ENCODE measurements around the gene CREB5.

- TF ChIP-seq, protein P1, sequence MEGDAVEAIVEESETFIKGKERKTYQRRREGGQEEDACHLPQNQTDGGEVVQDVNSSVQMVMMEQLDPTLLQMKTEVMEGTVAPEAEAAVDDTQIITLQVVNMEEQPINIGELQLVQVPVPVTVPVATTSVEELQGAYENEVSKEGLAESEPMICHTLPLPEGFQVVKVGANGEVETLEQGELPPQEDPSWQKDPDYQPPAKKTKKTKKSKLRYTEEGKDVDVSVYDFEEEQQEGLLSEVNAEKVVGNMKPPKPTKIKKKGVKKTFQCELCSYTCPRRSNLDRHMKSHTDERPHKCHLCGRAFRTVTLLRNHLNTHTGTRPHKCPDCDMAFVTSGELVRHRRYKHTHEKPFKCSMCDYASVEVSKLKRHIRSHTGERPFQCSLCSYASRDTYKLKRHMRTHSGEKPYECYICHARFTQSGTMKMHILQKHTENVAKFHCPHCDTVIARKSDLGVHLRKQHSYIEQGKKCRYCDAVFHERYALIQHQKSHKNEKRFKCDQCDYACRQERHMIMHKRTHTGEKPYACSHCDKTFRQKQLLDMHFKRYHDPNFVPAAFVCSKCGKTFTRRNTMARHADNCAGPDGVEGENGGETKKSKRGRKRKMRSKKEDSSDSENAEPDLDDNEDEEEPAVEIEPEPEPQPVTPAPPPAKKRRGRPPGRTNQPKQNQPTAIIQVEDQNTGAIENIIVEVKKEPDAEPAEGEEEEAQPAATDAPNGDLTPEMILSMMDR (IDR thresholded peaks at IDR 0.05 in 2 of 3, conservative IDR thresholded peaks at IDR 0.05 in 1 of 3; ENCODE audit: borderline replicate concordance in 1 of 3, insufficient read depth in 1 of 3, low read depth in 2 of 3, low read length in 2 of 3) = no peak
- TF ChIP-seq EZH2 (IDR thresholded peaks at IDR 0.05) (no peak), POLR2AphosphoS5 (IDR thresholded peaks at IDR 0.05; ENCODE audit: low read depth, low read length) (no peak), CBX3 (IDR thresholded peaks at IDR 0.05; ENCODE audit: low read depth) (no peak), SP1 (IDR thresholded peaks at IDR 0.05; ENCODE audit: low read depth) (no peak)
Measured at GRCh38 chr7:28529755-28530154, 117.4 kb downstream of the CREB5 start.
